ENCODE measurements around the gene NBPF20. TPM values are rescaled to one million over a fixed set of nuclear protein-coding genes. Genes with fewer than 3 reads are reported as not detected.
"Not testable (repeated sequence)": the region's sequence is repeated elsewhere in the genome, so short reads cannot be mapped to it uniquely, and the experiment has no call there.

NBPF20 gene
- total and polyA plus RNA-seq, 2 of the 4 experiments (the other 2 are of a cell fraction) = 2.6 to 2.9 TPM

GRCh38 chr1:145424612-145425435 is 579 bp downstream of the NBPF20 start:
- Histone ChIP-seq H2BK5ac (ENCODE audit: low read depth, low read length, poor library complexity, severe bottlenecking) (peak overlapping the region; percentile 69), H2AFZ (replicated peaks; ENCODE audit: low read length, poor library complexity) (peak overlapping the region; percentile 58), H3K4me3 (ENCODE audit: insufficient read depth, low read depth, low read length) (peak overlapping the region; percentile 82), H3K9ac (ENCODE audit: low read depth, low read length) (peak overlapping the region; percentile 57; the same call in 1 of the 2 replicates), H3K27me3 (ENCODE audit: control insufficient read depth, insufficient read depth, low read length) (peaks cover 13% of the 10 kb centered on the region), H2BK120ac (ENCODE audit: low read depth, low read length) (peak overlapping the region; percentile 58; the same call in 1 of the 2 replicates), H3K23ac (ENCODE audit: low read depth, low read length) (peak overlapping the region; percentile 45; the same call in 1 of the 2 replicates), H3K4me2 (ENCODE audit: low read depth, low read length) (peak overlapping the region; percentile 60), H3K27ac (ENCODE audit: insufficient read depth, low read length) (peak overlapping the region; percentile 67; the same call in 1 of the 2 replicates), H4K8ac (ENCODE audit: low read depth in 2 of 2, low read length in 2 of 2) (peak overlapping the region in 1 of 2 experiments; percentile 82; a peak in 2 of 4 replicates)
- dilution Hi-C loops (cut with HindIII; ENCODE audit: low sequenced_read_pairs, unreplicated experiment); H3K4ac ChIP-seq (ENCODE audit: low read depth, low read length); BruUV-seq (replicated peaks); H2AK9ac ChIP-seq (replicated peaks; ENCODE audit: low read depth, low read length, poor library complexity); H3K9me3 ChIP-seq (ENCODE audit: control insufficient read depth, insufficient read depth, low read length); H3K18ac ChIP-seq (ENCODE audit: low read depth, low read length); H3K56ac ChIP-seq (ENCODE audit: extremely low read depth, insufficient read depth, low read length); H3K36me3 ChIP-seq (ENCODE audit: control insufficient read depth, insufficient read depth, low read length); in situ Hi-C loops (cut with MboI; ENCODE audit: low sequenced_read_pairs); CTCF ChIA-PET; H3K9me1 ChIP-seq (ENCODE audit: insufficient read depth, low read length); H4K5ac ChIP-seq (ENCODE audit: low read depth, low read length); H3K14ac ChIP-seq (replicated peaks; ENCODE audit: low read depth, low read length); H3K79me1 ChIP-seq (ENCODE audit: low read depth in 1 of 2, low read length in 2 of 2); H3K4me1 ChIP-seq (ENCODE audit: control insufficient read depth, insufficient read depth, low read length); H2BK20ac ChIP-seq (ENCODE audit: low read depth, low read length); H2AK5ac ChIP-seq (ENCODE audit: low read depth, low read length); intact Hi-C loops (cut with micrococcal nuclease); H2BK15ac ChIP-seq (ENCODE audit: low read depth, low read length); H4K20me1 ChIP-seq (ENCODE audit: insufficient read depth, low read length); H4K91ac ChIP-seq (ENCODE audit: insufficient read depth, low read depth, low read length): not testable (repeated sequence)
- POLR2A ChIA-PET (ENCODE audit: unreplicated experiment) = interaction anchor here (0.7 kb wide), 1 partner anchor 421 kb away, joined by 3 read pairs; no protein-coding TSS in a partner anchor
- ATAC-seq (ENCODE audit: low read depth) (peak; percentile 85), DNase-seq (peak; percentile 68)
- WGBS, 2 experiments (ENCODE audit: extremely low coverage in 2 of 2, insufficient read length in 1 of 2) = 0% methylated on average over 1 of the region's 59 CpGs; no CpG with 5 or more reads in 1 of the 2 experiments

DNA sequence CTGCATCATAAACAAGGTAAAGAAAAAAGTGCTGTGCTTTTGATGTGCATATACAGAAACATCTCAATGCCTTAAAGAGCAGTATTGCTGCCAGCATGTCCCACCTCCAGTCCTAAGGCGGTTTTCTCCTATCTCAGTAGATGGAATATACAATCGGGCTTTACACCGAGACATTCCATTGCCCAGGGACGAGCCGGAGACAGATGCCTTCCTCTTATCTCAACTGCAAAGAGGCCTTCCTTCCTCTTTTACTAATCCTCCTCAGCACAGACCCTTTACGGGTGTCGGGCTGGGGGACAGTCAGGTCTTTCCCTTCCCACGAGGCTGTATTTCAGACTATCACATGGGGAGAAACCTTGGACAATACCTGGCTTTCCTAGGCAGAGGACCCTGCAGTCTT is 10.3 kb downstream of the NBPF20 start:
- H3K79me1 ChIP-seq (ENCODE audit: low read depth in 1 of 2, low read length in 2 of 2); H3K27me3 ChIP-seq (ENCODE audit: control insufficient read depth, insufficient read depth, low read length); H3K4me1 ChIP-seq (ENCODE audit: control insufficient read depth, insufficient read depth, low read length); H2AK5ac ChIP-seq (ENCODE audit: low read depth, low read length); H3K4me3 ChIP-seq (ENCODE audit: insufficient read depth, low read depth, low read length); in situ Hi-C loops (cut with MboI; ENCODE audit: low sequenced_read_pairs); H3K14ac ChIP-seq (replicated peaks; ENCODE audit: low read depth, low read length); H3K4me2 ChIP-seq (ENCODE audit: low read depth, low read length); H3K23ac ChIP-seq (ENCODE audit: low read depth, low read length); H2BK20ac ChIP-seq (ENCODE audit: low read depth, low read length); H4K20me1 ChIP-seq (ENCODE audit: insufficient read depth, low read length); H2AFZ ChIP-seq (replicated peaks; ENCODE audit: low read length, poor library complexity); H3K36me3 ChIP-seq (ENCODE audit: control insufficient read depth, insufficient read depth, low read length); DNase-seq; CTCF ChIA-PET; H3K9me1 ChIP-seq (ENCODE audit: insufficient read depth, low read length); H3K9me3 ChIP-seq (ENCODE audit: control insufficient read depth, insufficient read depth, low read length); H3K4ac ChIP-seq (ENCODE audit: low read depth, low read length); H3K9ac ChIP-seq (ENCODE audit: low read depth, low read length); H2AK9ac ChIP-seq (replicated peaks; ENCODE audit: low read depth, low read length, poor library complexity); H3K56ac ChIP-seq (ENCODE audit: extremely low read depth, insufficient read depth, low read length); H4K91ac ChIP-seq (ENCODE audit: insufficient read depth, low read depth, low read length); H4K8ac ChIP-seq (ENCODE audit: low read depth in 2 of 2, low read length in 2 of 2); H2BK15ac ChIP-seq (ENCODE audit: low read depth, low read length); ATAC-seq (ENCODE audit: low read depth); H2BK5ac ChIP-seq (ENCODE audit: low read depth, low read length, poor library complexity, severe bottlenecking); H2BK120ac ChIP-seq (ENCODE audit: low read depth, low read length); POLR2A ChIA-PET (ENCODE audit: unreplicated experiment); dilution Hi-C loops (cut with HindIII; ENCODE audit: low sequenced_read_pairs, unreplicated experiment); H4K5ac ChIP-seq (ENCODE audit: low read depth, low read length); BruUV-seq (replicated peaks); H3K18ac ChIP-seq (ENCODE audit: low read depth, low read length); intact Hi-C loops (cut with micrococcal nuclease); H3K27ac ChIP-seq (ENCODE audit: insufficient read depth, low read length): not testable (repeated sequence)
- no CpG with 5 or more reads among the region's 8 CpGs for WGBS, 2 experiments (ENCODE audit: extremely low coverage in 2 of 2, insufficient read length in 1 of 2)
